K562 (cell line): Measurements from ENCODE around the gene APC2. TPM values are rescaled to one million over a fixed set of nuclear protein-coding genes. Genes with fewer than 3 reads are reported as not detected.

ENCODE experiments used
- ATAC-seq: fragments of 200-7000 bp; cut with Tn5 transposase; 3 replicates; pipeline ENCODE4 v1.9.1; 2020; ENCODE audit warnings: moderate library complexity
- BruUV-seq: library from RNA; stranded (reverse); fragments of 400-500 nt; replicated peaks from 2 replicates; lab custom pipeline; 2021; lab: Mats Ljungman, UMichigan
- CTCF ChIA-PET: fragments of 300-600 bp; formaldehyde crosslinking; extraction: SDS; loops from one replicate; lab custom pipeline; 2021; ENCODE audit warnings: low intra/inter-chr PET ratio; lab: Yijun Ruan, JAX
- POLR2A ChIA-PET: fragments of 300-600, 350-650 bp; sonication (Branson Sonifier 250); formaldehyde crosslinking; extraction: SDS; loops from one replicate; lab custom pipeline; 2021; ENCODE audit warnings: antibody characterized with exemption, inconsistent platforms; lab: Yijun Ruan, JAX
- DNase-seq, 4 experiments: peaks; one replicate each; pipeline versions ENCODE4 v3.0.0 to v3.0.0-alpha.2; 2011 to 2018; ENCODE audit warnings: low spot score in 3 of 4, mixed read lengths in 3 of 4; ENCODE audit errors: extremely low read depth in 1 of 4
- FAIRE-seq: peaks from 2 replicates; lab custom pipeline; 2011; peaks lifted over from hg19 to GRCh38; lab: Jason Lieb, UNC
- H2AFZ ChIP-seq: 2 replicates; pipeline ENCODE4 v1.6.0; 2011; ENCODE audit warnings: low read depth, low read length, control low read depth, inconsistent platforms
- H3K27ac ChIP-seq: fragments of 200-600 bp; 3 replicates; pipeline ENCODE4 v1.8.0; 2011; ENCODE audit warnings: low read depth, mild to moderate bottlenecking, control low read depth, inconsistent platforms, low read length, moderate library complexity, mixed read lengths; ENCODE audit errors: extremely low read depth
- H3K27me3 ChIP-seq, 2 experiments: fragments of 300-600 bp in 1 of 2; 2 replicates in 1 of 2; 3 replicates in 1 of 2; pipeline versions ENCODE4 v1.6.0 to v1.8.0; 2011; ENCODE audit warnings: inconsistent platforms in 2 of 2, low read length in 2 of 2, mild to moderate bottlenecking in 1 of 2, mixed read lengths in 1 of 2, moderate library complexity in 1 of 2; ENCODE audit not compliant: control insufficient read depth in 2 of 2, insufficient read depth in 2 of 2
- H3K36me3 ChIP-seq: fragments of 300-600 bp; 3 replicates; pipeline ENCODE4 v1.8.0; 2011; ENCODE audit warnings: mild to moderate bottlenecking, low read length, inconsistent platforms; ENCODE audit not compliant: control insufficient read depth, insufficient read depth
- H3K4me1 ChIP-seq, 2 experiments: fragments of 200-600 bp in 1 of 2; replicated peaks in 1 of 2; 2 replicates in 1 of 2; 3 replicates in 1 of 2; pipeline versions ENCODE4 v1.5.1 to v1.8.0; 2011; ENCODE audit warnings: inconsistent platforms in 2 of 2, low read length in 2 of 2, mild to moderate bottlenecking in 1 of 2, mixed read lengths in 1 of 2, moderate library complexity in 1 of 2; ENCODE audit not compliant: control insufficient read depth in 2 of 2, insufficient read depth in 2 of 2
- H3K4me2 ChIP-seq: 2 replicates; pipeline ENCODE4 v1.6.1; 2011; ENCODE audit warnings: low read length, control low read depth, inconsistent platforms, mixed read lengths; ENCODE audit not compliant: insufficient read depth
- H3K4me3 ChIP-seq: fragments of 200-600 bp; sonication (generic), shearing (Covaris generic); 2 replicates; pipeline ENCODE4 v1.5.1; 2016; ENCODE audit warnings: control low read depth, inconsistent platforms
- H3K79me2 ChIP-seq: fragments of 200-600 bp; 3 replicates; pipeline ENCODE4 v1.8.0; 2011; ENCODE audit warnings: low read length, inconsistent platforms; ENCODE audit not compliant: control insufficient read depth, insufficient read depth
- H3K9ac ChIP-seq, 2 experiments: 2 replicates each; pipeline versions ENCODE4 v1.6.0 to v1.6.1; 2011; ENCODE audit warnings: low read depth in 2 of 2, low read length in 2 of 2, control low read depth in 1 of 2, inconsistent platforms in 1 of 2, mild to moderate bottlenecking in 1 of 2, mixed read lengths in 1 of 2; ENCODE audit not compliant: insufficient read depth in 1 of 2
- H3K9me1 ChIP-seq: one replicate; pipeline ENCODE4 v1.6.0; 2011; ENCODE audit warnings: inconsistent platforms, mild to moderate bottlenecking, low read length, moderate library complexity; ENCODE audit not compliant: control insufficient read depth, insufficient read depth
- H3K9me3 ChIP-seq: replicated peaks from 2 replicates; pipeline ENCODE4 v1.5.1; 2011; ENCODE audit warnings: low read depth, low read length, inconsistent platforms; ENCODE audit not compliant: control insufficient read depth, insufficient read depth
- H4K20me1 ChIP-seq: replicated peaks from 2 replicates; pipeline ENCODE4 v1.6.1; 2011; ENCODE audit warnings: low read length, inconsistent platforms, mixed read lengths; ENCODE audit not compliant: control insufficient read depth, insufficient read depth
- CHCHD3 ChIP-seq: fragments of 250-450 bp; sonication (Bioruptor Pico); IDR thresholded peaks from 2 replicates; pipeline ENCODE4 v2.1.2; 2022; ENCODE audit warnings: mild to moderate bottlenecking
- CHD4 ChIP-seq: fragments of 200-600 bp; sonication (generic); IDR thresholded peaks from 3 replicates; pipeline ENCODE4 v1.6.1; 2012; ENCODE audit warnings: low read depth, mild to moderate bottlenecking, mixed read lengths, low read length, inconsistent platforms; ENCODE audit not compliant: insufficient read depth, insufficient replicate concordance, poor library complexity, severe bottlenecking
- ETV5 ChIP-seq: sonication (generic); formaldehyde crosslinking; IDR thresholded peaks from 2 replicates; pipeline ENCODE4 v1.4.0; 2020; ENCODE audit warnings: low read depth, mild to moderate bottlenecking, missing genetic modification reagents
- ETV6 ChIP-seq, 3 experiments: fragments of 150-350 bp in 1 of 3; sonication (generic) in 1 of 3; formaldehyde crosslinking in 1 of 3; IDR thresholded peaks; 2 replicates each; pipeline versions ENCODE4 v1.6.1 to v1.8.0; 2014 to 2022; ENCODE audit warnings: borderline replicate concordance in 2 of 3, low read depth in 2 of 3, antibody characterized with exemption in 1 of 3, low read length in 1 of 3, mild to moderate bottlenecking in 1 of 3, missing genetic modification reagents in 1 of 3
- HMGN3 ChIP-seq: IDR thresholded peaks from 2 replicates; pipeline ENCODE4 v1.6.1; 2011; ENCODE audit warnings: borderline replicate concordance, low read depth, mild to moderate bottlenecking, mixed read lengths, low read length; ENCODE audit not compliant: insufficient read length; ENCODE audit errors: extremely low read depth
- HNRNPH1 ChIP-seq: fragments of 200-400 bp; formaldehyde crosslinking; optimal IDR thresholded peaks from 2 replicates; pipeline ENCODE3; 2017; ENCODE audit warnings: low read depth, mild to moderate bottlenecking, low read length, moderate library complexity
- HNRNPK ChIP-seq: fragments of 200-400 bp; formaldehyde crosslinking; IDR thresholded peaks from one replicate; pipeline ENCODE4 v1.6.1; 2018; ENCODE audit warnings: mild to moderate bottlenecking, low read depth, low read length; ENCODE audit not compliant: poor library complexity, severe bottlenecking
- JUND ChIP-seq, 2 experiments: IDR thresholded peaks; 2 replicates in 1 of 2; 3 replicates in 1 of 2; pipeline ENCODE4 v1.6.1; 2011; ENCODE audit warnings: borderline replicate concordance in 2 of 2, low read depth in 2 of 2, low read length in 2 of 2, improper control_type of control experiment in 1 of 2, missing biosample characterization in 1 of 2, missing genetic modification characterization in 1 of 2, missing genetic modification reagents in 1 of 2
- MEF2A ChIP-seq: IDR thresholded peaks from 2 replicates; pipeline ENCODE4 v1.6.1; 2011; ENCODE audit warnings: low read depth, mild to moderate bottlenecking, low read length, moderate library complexity; ENCODE audit not compliant: control insufficient read depth
- MIER1 ChIP-seq: fragments of 450-650 bp; IDR thresholded peaks from 2 replicates; pipeline ENCODE4 v1.6.1; 2016; ENCODE audit warnings: antibody characterized with exemption, mild to moderate bottlenecking, low read depth
- NCOA4 ChIP-seq: fragments of 450-650 bp; IDR thresholded peaks from 2 replicates; pipeline ENCODE4 v1.6.1; 2018; ENCODE audit warnings: mild to moderate bottlenecking; ENCODE audit not compliant: partially characterized antibody
- PTRF ChIP-seq: fragments of 450-650 bp; IDR thresholded peaks from 2 replicates; pipeline ENCODE4 v1.6.1; 2016; ENCODE audit warnings: mild to moderate bottlenecking, missing genetic modification characterization, missing compliant biosample characterization
- RUNX1 ChIP-seq: sonication (generic); IDR thresholded peaks from 2 replicates; pipeline ENCODE4 v1.6.1; 2016; ENCODE audit warnings: antibody characterized with exemption, low read depth
- ZBED1 ChIP-seq: IDR thresholded peaks from 2 replicates; pipeline ENCODE4 v1.6.1; 2014
- ZEB2 ChIP-seq: fragments of 450-650 bp; IDR thresholded peaks from 2 replicates; pipeline ENCODE4 v1.6.1; 2016
- WGBS: fragments of 100-300 bp; shearing (Covaris generic); methylation state at CpG from one replicate; pipeline ENCODE4 v1.1.6; 2016; ENCODE audit warnings: low coverage, mixed read lengths; ENCODE audit not compliant: insufficient coverage; ENCODE audit errors: missing lambda C conversion rate; 5-methylcytosine and 5-hydroxymethylcytosine counted together
- in situ Hi-C: fragments of 300-500 bp; cut with MboI; formaldehyde crosslinking; loops from 4 replicates; pipeline ENCODE4 v1.15.0; 2018; ENCODE audit warnings: inconsistent platforms, mixed read lengths
- intact Hi-C: fragments of 100-400 bp; cut with micrococcal nuclease; formaldehyde crosslinking; loops from 2 replicates; pipeline ENCODE4 v1.14.2; 2022
- polyA plus RNA-seq, 8 experiments: library from polyadenylated mRNA; depleted of rRNA in 4 of 8; stranded (reverse) in 5 of 8; unstranded in 3 of 8; fragments of >200 nt; fragmentation: Nextera tagmentation in 2 of 8; fragmentation: Illumina TruSeq in 1 of 8; extraction: Ambion mirVana in 2 of 8; extraction: Trizol in 1 of 8; gene quantifications; 2 replicates each; pipeline versions ENCODE4 v1.2.1 to v1.2.3, GENCODE V29; 2011 to 2014; ENCODE audit warnings: inconsistent platforms in 1 of 8, missing spikeins in 1 of 8
- total RNA-seq, 7 experiments: library from RNA; depleted of rRNA in 6 of 7; stranded (reverse); fragments of >200 nt in 6 of 7; fragmentation: Illumina TruSeq in 2 of 7; extraction: Trizol in 2 of 7; gene quantifications; 2 replicates each; pipeline versions ENCODE4 v1.2.1 to v1.2.3, GENCODE V29; 2011 to 2021; ENCODE audit warnings: low replicate concordance in 1 of 7
- TF ChIP-seq, protein P1 (sequence below), 2 experiments: fragments of 450-650 bp in 1 of 2; sonication (generic) in 1 of 2; formaldehyde crosslinking in 1 of 2; IDR thresholded peaks in 1 of 2; conservative IDR thresholded peaks in 1 of 2; 2 replicates each; pipeline versions ENCODE4 v1.6.1 to v1.8.1; 2016 to 2023; ENCODE audit warnings: mild to moderate bottlenecking in 2 of 2, moderate library complexity in 2 of 2, inconsistent platforms in 1 of 2, missing genetic modification reagents in 1 of 2
- TF ChIP-seq, protein P2 (sequence below): sonication (generic); formaldehyde crosslinking; IDR thresholded peaks from 2 replicates; pipeline ENCODE4 v1.8.1; 2023; ENCODE audit warnings: mild to moderate bottlenecking, missing genetic modification reagents

Gene APC2
- total and polyA plus RNA-seq, 9 of the 15 experiments (the other 6 are each of a cell fraction or from before 2014, with no cell fraction given): 0.01 to 0.40 (median 0.05) TPM; not detected in 3

DNA sequence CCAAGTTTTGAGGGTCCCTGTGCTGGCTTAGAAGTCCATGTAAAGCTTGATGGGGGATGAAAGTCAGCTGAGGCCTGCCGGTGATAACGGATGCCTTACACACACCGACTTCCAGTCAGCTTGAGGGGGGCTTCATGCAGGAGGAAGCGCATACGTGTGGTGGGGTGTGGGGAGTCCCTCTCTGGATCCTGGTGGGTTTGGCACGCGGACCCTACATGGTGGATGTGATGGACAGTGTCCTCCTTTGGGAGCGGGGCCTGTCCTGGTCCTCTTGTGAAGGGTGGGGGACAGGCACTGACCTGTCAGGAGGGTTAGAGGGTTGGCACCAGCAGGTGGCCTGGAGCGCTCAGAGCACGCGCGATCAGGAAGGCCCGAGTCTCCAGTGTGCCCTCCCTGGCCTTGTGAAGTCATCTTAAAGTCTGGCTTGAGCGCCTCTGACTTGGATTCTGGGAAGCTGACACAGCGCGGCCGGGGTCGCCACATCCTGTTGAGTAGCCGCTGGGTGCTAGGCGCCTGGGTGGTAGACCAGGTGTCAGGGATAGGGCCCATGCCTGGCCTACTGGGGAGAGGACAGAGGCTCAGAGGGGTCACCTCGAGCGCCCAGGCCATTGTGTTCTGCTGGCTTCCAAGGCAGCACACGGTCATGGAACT is 39.7 kb upstream of the APC2 start (continued):
- TF ChIP-seq HNRNPK (no peak), JUND (IDR thresholded peaks at IDR 0.05; ENCODE audit: borderline replicate concordance, low read depth, low read length) (0 out of 2 replicates have a peak, but pooled peaks have one; percentile 6), JUND (tag; IDR thresholded peaks at IDR 0.05; ENCODE audit: borderline replicate concordance, low read depth, low read length) (no peak)
- TF ChIP-seq, protein P1, sequence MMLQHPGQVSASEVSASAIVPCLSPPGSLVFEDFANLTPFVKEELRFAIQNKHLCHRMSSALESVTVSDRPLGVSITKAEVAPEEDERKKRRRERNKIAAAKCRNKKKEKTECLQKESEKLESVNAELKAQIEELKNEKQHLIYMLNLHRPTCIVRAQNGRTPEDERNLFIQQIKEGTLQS (IDR thresholded peaks at IDR 0.05): 0 out of 2 replicates have a peak, but pooled peaks have one; percentile 11
- TF ChIP-seq, protein P1 (CRISPR knock-in tag; conservative IDR thresholded peaks at IDR 0.05): no peak

DNA sequence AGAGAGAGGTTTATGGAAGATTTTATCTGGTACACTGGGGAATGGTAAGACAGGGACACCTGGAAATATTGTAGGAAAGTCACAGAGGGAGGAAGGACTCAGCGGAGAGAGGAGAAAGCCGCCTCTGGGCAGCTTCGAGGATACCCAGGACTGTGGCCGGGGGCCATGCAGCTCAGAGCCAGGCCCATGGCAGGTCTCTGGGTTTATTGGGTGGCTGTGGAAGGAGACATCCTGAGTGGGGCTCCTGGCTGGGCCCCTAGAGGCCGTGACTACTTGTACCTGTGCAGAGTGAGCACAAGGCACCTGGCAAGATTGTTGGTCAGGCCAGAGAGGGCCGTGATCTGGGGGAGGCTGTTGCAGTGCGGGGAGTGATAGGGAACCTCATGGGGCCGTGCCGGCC is 39.1 kb upstream of the APC2 start:
- Histone ChIP-seq H3K36me3 (peaks cover 64% of the 10 kb centered on the region; the same call in 2 of the 3 replicates), H3K9me3 (no peaks in the 10 kb centered on the region), H3K4me3 (peak overlapping the region; percentile 99; the same call in 1 of the 2 replicates), H3K79me2 (peaks cover 82% of the 10 kb centered on the region), H3K27ac (peak overlapping the region; percentile 99), H3K4me1 (peaks cover 35 to 86% of the 10 kb centered on the region in 2 experiments), H3K9me1 (peaks cover 20% of the 10 kb centered on the region), H3K9ac (peak overlapping the region; percentile 93 to 98; a peak in 3 of 4 replicates), H2AFZ (no peak overlapping the region), H4K20me1 (peaks cover 59% of the 10 kb centered on the region), H3K4me2 (no peak overlapping the region), H3K27me3 (no peaks in the 10 kb centered on the region)
- 78% methylated on average over 8 of the region's 9 CpGs for WGBS
- FAIRE-seq (no peak), DNase-seq (no peak), ATAC-seq (no peak)
- intact Hi-C loops (no loop called here), in situ Hi-C loops (no loop called here)
- POLR2A ChIA-PET: interaction anchor here (1.3 to 1.5 kb wide), 2 partner anchors 132 to 142 kb away, joined by 3 read pairs; partner anchors contain the start of gene CIRBP
- CTCF ChIA-PET: no interaction called here
- BruUV-seq: no TSS peak
- TF ChIP-seq ETV6 (IDR thresholded peaks at IDR 0.05; ENCODE audit: borderline replicate concordance in 1 of 2, low read depth in 2 of 2, low read length in 1 of 2) (no peak), ETV6 (CRISPR knock-in tag; IDR thresholded peaks at IDR 0.05; ENCODE audit: borderline replicate concordance) (no peak), CHCHD3 (CRISPR knock-in tag) (no peak), ZEB2 (no peak), MIER1 (no peak), PTRF (tag) (no peak), MEF2A (no peak), HNRNPH1 (no peak), CHD4 (no peak), NCOA4 (no peak), RUNX1 (no peak), ETV5 (CRISPR knock-in tag) (no peak), ZBED1 (no peak), HMGN3 (no peak)
- TF ChIP-seq, protein P2, sequence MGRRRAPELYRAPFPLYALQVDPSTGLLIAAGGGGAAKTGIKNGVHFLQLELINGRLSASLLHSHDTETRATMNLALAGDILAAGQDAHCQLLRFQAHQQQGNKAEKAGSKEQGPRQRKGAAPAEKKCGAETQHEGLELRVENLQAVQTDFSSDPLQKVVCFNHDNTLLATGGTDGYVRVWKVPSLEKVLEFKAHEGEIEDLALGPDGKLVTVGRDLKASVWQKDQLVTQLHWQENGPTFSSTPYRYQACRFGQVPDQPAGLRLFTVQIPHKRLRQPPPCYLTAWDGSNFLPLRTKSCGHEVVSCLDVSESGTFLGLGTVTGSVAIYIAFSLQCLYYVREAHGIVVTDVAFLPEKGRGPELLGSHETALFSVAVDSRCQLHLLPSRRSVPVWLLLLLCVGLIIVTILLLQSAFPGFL (CRISPR knock-in tag): no peak
